VCaP (cell line): Measurements from ENCODE around the gene RCC1.

Experiments
- H3K27ac ChIP-seq: fragments of 450-650 bp; 2 replicates; pipeline ENCODE4 v1.5.1; 2017
- CTCF ChIP-seq: fragments of 450-650 bp; conservative IDR thresholded peaks from 2 replicates; pipeline ENCODE4 v1.5.1; 2017; ENCODE audit warnings: mild to moderate bottlenecking, moderate library complexity

RCC1 gene

DNA sequence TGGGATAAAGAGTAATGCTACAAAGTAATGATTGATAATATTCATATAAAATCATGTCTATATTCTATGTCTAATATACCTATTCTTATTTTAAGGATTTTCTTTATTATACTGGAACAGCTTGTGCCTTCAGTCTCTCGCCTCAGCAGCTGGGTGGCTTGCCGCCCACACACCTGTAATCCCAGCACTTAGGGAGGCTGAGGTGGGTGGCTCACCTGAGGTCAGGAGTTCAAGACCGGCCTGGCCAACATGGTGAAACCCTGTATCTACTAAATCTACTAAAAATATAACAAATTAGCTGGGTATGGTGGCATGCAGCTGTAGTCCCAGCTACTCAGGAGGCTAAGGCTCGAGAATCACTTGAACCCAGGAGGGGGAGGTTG, 39.4 kb downstream of the RCC1 start:
- no peak overlapping the region for H3K27ac ChIP-seq
- TF ChIP-seq CTCF: no peak

DNA sequence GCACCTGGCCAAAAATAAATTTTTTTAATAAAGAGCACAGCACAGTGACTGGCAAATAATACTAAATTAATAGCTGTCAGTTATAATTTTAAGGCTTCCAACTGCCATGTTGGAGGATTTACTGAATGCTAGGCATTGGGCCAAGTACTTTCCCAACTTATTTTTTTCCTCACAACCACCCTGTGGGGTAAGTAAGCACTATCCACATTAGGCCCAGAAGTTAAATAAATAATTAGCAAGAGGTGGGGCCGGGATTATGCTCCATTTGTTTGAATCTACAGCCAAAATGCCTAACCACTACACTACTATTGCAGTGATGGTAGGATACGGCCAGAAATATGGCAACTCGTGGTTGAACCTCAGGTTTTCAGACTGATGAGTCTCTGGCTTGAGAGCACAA, 42.5 kb downstream of the RCC1 start:
- TF ChIP-seq CTCF: no peak

DNA sequence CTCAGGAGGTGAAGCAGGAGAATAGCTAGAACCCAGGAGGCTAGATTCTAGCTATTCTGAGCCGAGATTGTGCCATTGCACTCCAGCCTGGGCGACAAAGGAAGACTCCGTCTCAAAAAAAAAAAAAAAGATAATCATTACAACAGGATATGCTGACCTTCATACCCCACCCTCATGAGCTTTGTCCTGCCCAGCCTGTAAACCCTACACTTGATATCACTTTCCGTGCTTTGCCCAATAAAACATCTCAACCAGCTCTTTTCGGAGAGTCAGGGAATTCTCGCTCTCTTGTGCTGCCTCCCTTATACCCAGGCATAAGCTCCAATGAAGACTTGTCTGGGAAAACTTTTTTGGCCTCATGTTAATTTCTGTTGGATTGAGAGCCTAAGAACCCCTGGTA, 45.5 kb downstream of the RCC1 start:
- H3K27ac ChIP-seq: peak overlapping the region; percentile 89
- TF ChIP-seq CTCF: no peak

More for the DNA sequence above, 42.5 kb downstream of the RCC1 start:
- H3K27ac ChIP-seq: no peak overlapping the region

DNA sequence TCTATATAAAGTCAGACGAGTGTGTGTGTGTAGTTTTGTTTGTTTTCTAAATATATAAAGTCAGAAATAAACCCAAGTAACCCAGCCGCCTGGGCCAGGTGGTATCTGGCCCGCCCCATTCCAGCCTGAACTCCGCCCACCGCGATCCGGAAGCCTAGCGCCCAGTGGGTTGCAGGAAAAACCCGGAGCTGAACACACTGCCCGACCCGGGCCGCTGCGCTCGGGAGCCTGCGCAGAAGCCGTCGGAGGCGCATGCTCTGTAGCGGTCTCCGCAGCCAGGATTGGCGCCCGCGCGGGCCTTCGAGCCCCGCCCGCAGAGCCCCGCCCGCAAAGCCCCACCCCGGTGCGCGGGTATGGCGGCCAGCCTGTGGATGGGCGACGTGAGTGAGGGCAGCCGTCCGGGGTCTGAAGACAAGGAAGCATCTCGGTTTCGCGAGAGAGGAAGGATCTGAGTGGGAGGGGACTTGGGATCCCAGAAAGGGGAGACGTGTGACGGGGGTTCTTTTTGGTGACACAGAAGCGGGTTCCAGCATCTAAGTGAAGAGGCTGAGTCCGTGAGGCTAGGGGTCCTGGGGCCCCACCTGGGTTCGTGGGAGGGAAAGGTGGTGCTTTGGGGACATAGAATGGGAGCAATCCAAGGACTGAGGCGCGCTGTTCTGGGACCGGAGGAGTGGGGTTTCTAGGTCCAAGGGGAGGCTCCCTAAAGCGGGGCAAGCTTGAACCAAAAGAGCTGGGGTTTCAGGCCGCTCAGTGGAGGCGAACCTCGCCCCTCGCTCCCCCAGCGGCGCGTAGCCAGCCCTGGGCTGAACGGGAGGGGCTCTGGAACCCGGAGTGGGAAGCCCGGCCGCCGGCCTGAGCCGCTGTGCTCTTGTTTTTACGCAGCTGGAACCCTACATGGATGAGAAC, 47.2 kb downstream of the RCC1 start, which contains the start of gene TRNAU1AP:
TSS of gene TRNAU1AP (plus strand) at position 328 of the 906 bp plus-strand sequence. CDS start at position 354, 26 bp downstream.
- peak within 1 kb of the TSS; percentile 89 for H3K27ac ChIP-seq
- no peak for TF ChIP-seq CTCF

DNA sequence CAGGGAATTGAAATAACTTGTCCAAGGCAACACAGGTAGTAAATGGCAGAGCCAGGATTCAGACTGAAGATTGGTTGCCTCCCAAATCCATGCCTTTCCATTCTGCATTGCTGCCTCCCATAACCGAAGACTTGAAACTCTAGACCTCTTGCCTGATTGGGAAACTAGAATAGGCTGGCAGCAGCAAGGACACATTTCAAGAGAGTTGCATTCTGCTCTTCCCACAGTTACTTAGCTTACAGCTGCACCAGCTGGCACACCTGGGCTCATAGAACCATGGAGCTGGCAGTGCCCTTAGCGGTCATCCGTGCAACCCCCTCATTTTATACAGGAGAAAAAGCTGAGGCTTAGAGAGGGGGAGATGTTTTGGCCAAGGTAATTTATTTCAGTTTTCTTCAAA, 55.0 kb downstream of the RCC1 start:
- H3K27ac ChIP-seq: no peak overlapping the region
- no peak for TF ChIP-seq CTCF

DNA sequence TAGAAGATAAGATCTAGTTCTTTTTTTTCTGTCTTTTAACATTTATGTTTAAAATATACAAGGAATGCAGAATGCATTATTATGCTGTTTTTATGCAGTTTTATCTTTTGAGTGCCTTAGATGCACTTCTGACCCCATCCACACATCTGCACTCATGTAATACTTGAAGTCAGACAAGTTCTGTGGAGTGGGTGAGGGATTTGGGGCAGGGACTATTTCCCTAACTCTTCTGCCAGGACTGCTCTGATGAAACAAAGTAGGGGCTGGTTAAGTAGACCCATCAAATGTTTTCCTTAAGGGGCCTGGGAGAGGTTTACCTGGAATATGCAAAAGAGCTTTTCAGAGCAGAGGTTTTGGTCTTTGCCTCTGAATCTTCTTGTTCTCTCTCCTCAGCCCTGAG, 58.5 kb downstream of the RCC1 start:
- no peak for TF ChIP-seq CTCF
- no peak overlapping the region for H3K27ac ChIP-seq

DNA sequence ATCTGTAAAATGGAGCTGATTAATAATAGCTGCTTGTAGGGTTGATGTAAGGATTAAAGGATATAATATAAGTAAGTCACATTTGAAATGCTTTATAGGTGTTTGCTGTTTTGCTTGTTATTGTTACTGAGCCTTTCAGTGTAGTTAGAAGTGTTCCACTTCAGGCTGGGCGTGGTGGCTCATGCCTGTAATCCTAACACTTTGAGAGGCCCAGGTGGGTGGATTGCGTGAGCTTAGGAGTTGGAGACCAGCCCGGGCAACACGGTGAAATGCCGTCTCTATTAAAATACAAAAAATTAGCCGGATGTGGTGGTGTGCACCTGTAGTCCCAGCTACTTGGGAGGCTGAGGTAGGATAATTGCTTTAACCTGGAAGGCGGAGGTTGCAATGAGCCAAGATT, 59.2 kb downstream of the RCC1 start:
- TF ChIP-seq CTCF: no peak
- H3K27ac ChIP-seq: no peak overlapping the region
